Measurements from ENCODE around the gene FAM24B. TPM values are rescaled to one million over a fixed set of nuclear protein-coding genes. Genes with fewer than 3 reads are reported as not detected.

FAM24B gene
- total RNA-seq, 2 experiments from 2014 or later = 12.1 to 13.9 TPM

DNA sequence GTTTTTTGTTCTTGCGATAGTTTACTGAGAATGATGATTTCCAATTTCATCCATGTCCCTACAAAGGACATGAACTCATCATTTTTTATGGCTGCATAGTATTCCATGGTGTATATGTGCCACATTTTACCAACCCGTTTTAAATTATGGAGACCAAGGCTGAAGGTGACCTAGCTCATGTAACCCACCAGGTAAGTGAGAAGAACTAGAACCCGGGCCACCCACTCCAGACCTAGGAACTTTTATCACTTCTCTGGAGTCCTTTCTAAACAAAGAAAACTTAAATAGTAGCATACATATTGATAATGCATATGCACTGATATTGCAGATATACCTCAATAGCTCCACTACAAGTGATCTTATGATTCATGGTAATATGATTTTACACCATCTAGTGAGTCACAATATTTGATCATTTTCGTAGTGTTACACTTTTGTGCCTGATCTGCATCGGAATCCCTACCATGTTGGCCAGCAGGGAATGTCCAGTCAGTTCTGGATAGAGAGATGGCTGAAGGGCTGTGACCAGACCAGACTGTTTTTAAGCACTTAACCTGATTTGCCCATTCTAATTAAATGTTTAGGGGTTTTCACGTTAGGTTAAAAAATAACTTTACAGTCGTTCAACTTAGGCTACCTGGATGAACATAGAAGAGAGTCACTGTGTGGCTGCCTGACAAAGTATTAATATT is 49.0 kb downstream of the FAM24B start:
- CTCF ChIA-PET = no interaction called here
- H3K36me3 Mint-ChIP-seq (ENCODE audit: low read depth) = peaks cover 20% of the 10 kb centered on the region
- H3K4me1 Mint-ChIP-seq = no peaks in the 10 kb centered on the region
- no peaks in the 10 kb centered on the region for H3K9me3 Mint-ChIP-seq
- no peak for DNase-seq
- H3K4me3 Mint-ChIP-seq = no peak overlapping the region
- no peak overlapping the region for H3K27ac Mint-ChIP-seq
- peaks cover 3% of the 10 kb centered on the region for H3K27me3 Mint-ChIP-seq
- POLR2A ChIA-PET = no interaction called here

DNA sequence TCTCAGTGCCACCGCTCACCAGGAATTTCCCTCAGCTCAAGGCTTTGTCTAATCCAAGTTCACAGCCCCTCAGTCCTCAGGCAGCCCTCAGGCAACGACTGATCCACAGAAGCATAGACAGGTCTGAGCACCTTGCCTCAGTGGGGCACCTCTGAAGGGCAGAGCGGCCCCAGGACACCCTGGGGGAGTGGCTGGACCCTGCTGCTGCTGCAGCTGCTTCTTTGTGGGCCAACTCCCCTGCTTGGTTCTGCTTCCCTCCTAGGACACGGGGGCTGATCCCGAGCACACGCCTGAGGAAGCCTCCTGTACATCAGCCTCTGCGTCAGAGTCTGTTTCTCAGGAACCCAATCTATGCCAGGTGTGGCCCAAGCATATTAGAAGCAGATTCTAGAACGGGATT is 49.9 kb downstream of the FAM24B start:
- ChIA-PET POLR2A (no interaction called here), CTCF (no interaction called here)
- Mint-ChIP-seq H3K27me3 (peaks cover 9% of the 10 kb centered on the region), H3K27ac (no peak overlapping the region), H3K9me3 (no peaks in the 10 kb centered on the region), H3K4me1 (no peaks in the 10 kb centered on the region), H3K4me3 (no peak overlapping the region), H3K36me3 (ENCODE audit: low read depth) (peaks cover 16% of the 10 kb centered on the region)
- no peak for DNase-seq

DNA sequence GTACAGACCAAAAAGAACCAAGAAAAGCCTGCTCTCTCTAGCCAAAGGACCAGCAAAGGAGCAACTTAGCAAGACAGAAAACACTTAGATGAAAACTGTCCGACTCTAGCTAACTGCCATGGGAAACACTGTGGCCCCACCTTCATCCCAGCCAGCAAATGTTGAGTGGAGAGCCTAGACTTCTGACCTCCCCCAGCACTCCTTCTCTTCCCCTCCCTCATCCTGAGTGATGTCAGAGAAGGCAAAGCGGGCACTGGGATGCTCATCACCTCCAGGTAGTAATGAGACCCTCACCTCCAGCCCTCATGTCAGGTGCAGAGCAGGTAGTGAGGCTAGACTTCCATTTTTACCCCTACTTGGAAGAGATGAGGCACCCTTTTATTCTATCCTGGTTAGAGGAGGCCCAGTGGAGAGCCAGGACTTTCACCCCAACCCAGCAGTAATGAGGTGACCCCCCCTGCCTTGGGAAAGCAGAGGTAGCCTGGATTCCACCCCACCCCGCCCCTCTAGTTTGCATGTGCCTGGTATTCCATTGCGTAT is 50.6 kb downstream of the FAM24B start:
- peaks cover 14% of the 10 kb centered on the region for H3K36me3 Mint-ChIP-seq (ENCODE audit: low read depth)
- no peaks in the 10 kb centered on the region for H3K4me1 Mint-ChIP-seq
- no peak overlapping the region for H3K4me3 Mint-ChIP-seq
- DNase-seq = no peak
- H3K9me3 Mint-ChIP-seq = no peaks in the 10 kb centered on the region
- CTCF ChIA-PET = no interaction called here
- H3K27me3 Mint-ChIP-seq = peaks cover 9% of the 10 kb centered on the region
- no peak overlapping the region for H3K27ac Mint-ChIP-seq
- POLR2A ChIA-PET = no interaction called here

DNA sequence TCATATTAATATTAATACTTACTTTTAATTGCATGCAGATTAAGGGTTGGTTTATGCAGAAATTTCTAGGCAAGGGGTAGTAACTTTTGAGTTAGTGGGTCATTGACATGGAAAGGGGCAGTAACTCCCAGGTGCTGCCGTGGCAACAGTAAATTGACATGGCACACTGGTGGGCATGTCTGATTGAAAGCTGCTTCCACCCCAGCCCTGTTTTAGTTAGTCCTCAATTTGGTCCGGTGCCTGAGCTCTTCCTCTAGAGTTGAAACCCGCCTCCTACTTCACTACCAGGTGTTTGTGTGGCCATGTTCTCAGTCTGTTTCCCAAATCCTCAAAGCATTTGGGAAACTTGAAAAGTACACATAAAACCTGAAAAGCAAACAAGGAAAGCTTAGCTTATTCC is 52.1 kb downstream of the FAM24B start:
- Mint-ChIP-seq H3K36me3 (ENCODE audit: low read depth) (peaks cover 10% of the 10 kb centered on the region), H3K9me3 (no peaks in the 10 kb centered on the region), H3K27me3 (peaks cover 9% of the 10 kb centered on the region), H3K4me3 (no peak overlapping the region), H3K4me1 (no peaks in the 10 kb centered on the region), H3K27ac (no peak overlapping the region)
- POLR2A ChIA-PET = no interaction called here
- no peak for DNase-seq
- CTCF ChIA-PET = no interaction called here

DNA sequence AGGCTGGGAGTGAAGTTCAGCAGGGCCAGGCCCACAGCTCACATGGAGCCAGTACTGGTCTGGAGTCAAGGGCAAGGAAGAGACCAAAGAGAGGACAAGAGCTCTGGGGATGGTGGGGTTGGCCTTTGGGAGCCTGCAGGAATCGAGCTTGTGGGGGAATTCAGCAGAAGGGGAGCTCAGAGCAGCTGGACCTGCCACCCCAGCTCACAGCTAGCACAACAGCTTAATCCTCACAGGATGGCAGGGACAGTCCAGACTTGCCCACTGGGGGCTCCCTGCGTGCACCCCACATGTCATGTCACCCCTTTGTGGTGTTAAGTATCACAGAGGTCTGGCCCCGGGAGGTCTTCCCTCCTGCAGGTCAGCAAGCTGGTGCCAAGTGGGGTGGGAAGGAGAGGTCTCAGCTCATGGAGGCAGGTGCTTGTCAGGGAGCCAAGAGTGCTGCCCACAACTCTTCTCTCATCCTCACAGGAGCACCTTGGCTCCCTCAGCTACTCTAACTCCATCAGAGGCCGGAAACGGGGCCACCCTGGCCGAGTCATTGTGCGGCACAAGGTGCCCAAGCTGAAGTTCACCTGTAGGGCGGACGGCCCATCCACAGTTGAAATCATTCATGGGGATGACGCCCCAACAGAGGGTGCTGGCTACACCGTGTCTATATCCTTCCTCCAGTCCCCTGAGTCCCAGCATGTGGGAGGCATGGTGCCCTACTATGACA is 56.2 kb downstream of the FAM24B start:
- no peaks in the 10 kb centered on the region for H3K9me3 Mint-ChIP-seq
- H3K36me3 Mint-ChIP-seq (ENCODE audit: low read depth) = no peaks in the 10 kb centered on the region
- H3K27me3 Mint-ChIP-seq = peaks cover 20% of the 10 kb centered on the region
- CTCF ChIA-PET = no interaction called here
- POLR2A ChIA-PET = no interaction called here
- H3K27ac Mint-ChIP-seq = no peak overlapping the region
- DNase-seq = no peak
- H3K4me1 Mint-ChIP-seq = no peaks in the 10 kb centered on the region
- no peak overlapping the region for H3K4me3 Mint-ChIP-seq

DNA sequence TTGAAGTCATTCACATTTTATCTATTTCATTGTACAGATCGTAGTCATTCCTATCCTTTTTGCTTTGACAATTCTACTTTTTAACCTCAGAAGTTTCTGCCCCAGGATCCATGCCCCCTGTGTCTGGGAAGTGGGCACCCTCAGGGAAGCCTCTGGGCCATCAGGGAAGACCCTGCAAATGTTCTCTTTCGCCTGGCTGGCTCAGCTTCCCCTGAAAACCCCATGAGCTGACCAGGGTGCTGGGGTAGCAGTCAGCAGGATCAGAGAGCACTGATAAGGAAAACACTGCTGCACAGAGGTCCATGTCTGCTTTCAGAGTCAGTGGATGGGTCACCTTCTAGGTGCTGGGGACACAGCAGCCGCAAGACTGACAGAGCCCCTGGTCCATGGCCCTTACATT is 57.6 kb downstream of the FAM24B start:
- no peak for DNase-seq
- POLR2A ChIA-PET = no interaction called here
- Mint-ChIP-seq H3K27ac (no peak overlapping the region), H3K36me3 (ENCODE audit: low read depth) (no peaks in the 10 kb centered on the region), H3K4me1 (no peaks in the 10 kb centered on the region), H3K27me3 (peaks cover 28% of the 10 kb centered on the region), H3K9me3 (no peaks in the 10 kb centered on the region), H3K4me3 (no peak overlapping the region)
- CTCF ChIA-PET = no interaction called here

DNA sequence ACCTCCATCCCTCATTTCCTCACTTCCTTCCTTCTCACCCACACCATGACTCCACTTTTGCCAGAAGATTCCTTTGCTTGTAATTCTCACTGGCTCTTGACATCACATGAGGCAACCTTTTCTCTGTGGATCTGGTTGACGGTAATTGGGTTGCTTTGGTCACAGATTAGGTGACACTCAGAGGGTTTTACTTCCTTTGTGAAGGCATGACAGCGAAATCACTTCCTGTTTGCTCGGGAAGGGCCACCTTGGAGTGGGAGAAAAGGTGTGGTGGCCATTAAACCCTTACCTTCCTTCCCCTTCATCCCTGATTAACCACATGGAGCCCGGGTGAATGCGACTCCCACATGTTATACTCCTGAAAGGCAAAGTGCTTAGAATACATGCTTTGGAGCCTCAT is 63.9 kb downstream of the FAM24B start:
- Mint-ChIP-seq H3K4me1 (no peaks in the 10 kb centered on the region), H3K27ac (no peak overlapping the region), H3K27me3 (peaks cover 22% of the 10 kb centered on the region), H3K4me3 (no peak overlapping the region), H3K36me3 (ENCODE audit: low read depth) (no peaks in the 10 kb centered on the region), H3K9me3 (no peaks in the 10 kb centered on the region)
- no peak for DNase-seq
- ChIA-PET CTCF (no interaction called here), POLR2A (no interaction called here)

DNA sequence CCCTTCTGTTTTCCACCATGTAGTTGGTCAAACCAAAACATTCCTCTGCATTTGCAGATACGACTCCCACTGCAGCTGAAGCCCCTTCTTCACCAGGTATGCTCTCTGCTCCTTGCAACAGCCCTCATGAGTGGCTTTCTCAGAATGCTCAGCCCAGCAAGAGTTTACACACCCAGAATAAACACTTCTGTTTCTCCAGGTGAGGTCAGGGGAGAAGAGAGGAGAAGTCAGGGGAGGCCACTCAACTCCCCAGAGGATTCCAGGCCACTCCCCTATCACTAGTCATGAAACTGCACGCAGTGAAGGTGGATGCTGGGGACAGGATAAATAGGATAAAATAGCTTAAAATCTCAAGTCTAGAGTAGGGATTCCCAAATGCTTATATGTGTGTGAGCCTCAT is 64.9 kb downstream of the FAM24B start:
- no peak overlapping the region for H3K27ac Mint-ChIP-seq
- CTCF ChIA-PET = no interaction called here
- DNase-seq = no peak
- no peaks in the 10 kb centered on the region for H3K4me1 Mint-ChIP-seq
- H3K9me3 Mint-ChIP-seq = no peaks in the 10 kb centered on the region
- POLR2A ChIA-PET = no interaction called here
- H3K36me3 Mint-ChIP-seq (ENCODE audit: low read depth) = no peaks in the 10 kb centered on the region
- H3K4me3 Mint-ChIP-seq = no peak overlapping the region
- H3K27me3 Mint-ChIP-seq = peaks cover 17% of the 10 kb centered on the region

DNA sequence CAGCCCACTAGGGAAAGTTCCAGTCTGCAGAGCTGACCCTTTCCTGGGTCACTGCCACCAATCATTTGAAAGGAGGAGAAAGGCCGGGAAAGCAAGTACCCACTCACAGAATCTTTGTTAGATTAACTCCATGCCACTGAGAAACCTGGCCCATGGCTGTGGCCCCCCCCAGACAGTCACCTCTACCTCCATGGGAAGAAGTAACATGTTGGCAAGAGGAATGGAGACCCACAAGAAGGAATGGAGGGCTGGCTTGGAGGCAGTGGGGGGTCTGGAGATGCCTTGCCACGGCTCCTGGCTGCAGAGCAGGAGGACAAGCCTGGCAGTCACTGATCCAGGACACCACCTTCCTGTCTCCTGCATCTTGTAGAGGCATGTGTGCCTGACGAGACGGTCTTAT is 66.6 kb downstream of the FAM24B start:
- Mint-ChIP-seq H3K9me3 (no peaks in the 10 kb centered on the region), H3K4me1 (no peaks in the 10 kb centered on the region), H3K36me3 (ENCODE audit: low read depth) (no peaks in the 10 kb centered on the region), H3K4me3 (no peak overlapping the region), H3K27ac (no peak overlapping the region), H3K27me3 (peaks cover 6% of the 10 kb centered on the region)
- DNase-seq = no peak
- ChIA-PET CTCF (no interaction called here), POLR2A (no interaction called here)

DNA sequence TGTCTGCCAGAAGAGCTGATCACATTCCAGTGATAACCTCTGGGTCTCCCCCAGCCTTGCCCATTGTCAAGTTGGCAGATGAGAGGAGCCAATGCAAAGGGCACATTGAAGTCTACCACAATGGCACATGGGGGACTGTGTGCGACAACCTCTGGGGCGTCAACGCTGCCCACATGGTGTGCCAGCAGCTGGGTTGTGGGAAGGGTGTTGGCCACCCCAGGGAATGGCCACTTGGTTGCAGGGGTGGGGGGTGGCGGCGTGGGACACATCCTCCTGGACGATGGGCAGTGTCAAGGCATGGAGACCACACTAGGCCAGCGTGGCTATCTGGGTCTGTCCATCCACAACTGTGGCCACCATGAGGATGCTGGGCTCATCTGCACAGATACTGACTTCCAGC is 77.1 kb downstream of the FAM24B start:
- no peak for DNase-seq

More for the DNA sequence above, 77.1 kb downstream of the FAM24B start:
- H3K27ac Mint-ChIP-seq = no peak overlapping the region
- H3K4me3 Mint-ChIP-seq = no peak overlapping the region
- H3K9me3 Mint-ChIP-seq = no peaks in the 10 kb centered on the region
- H3K27me3 Mint-ChIP-seq = peaks cover 5% of the 10 kb centered on the region
- H3K4me1 Mint-ChIP-seq = no peaks in the 10 kb centered on the region
- CTCF ChIA-PET = no interaction called here
- no peaks in the 10 kb centered on the region for H3K36me3 Mint-ChIP-seq (ENCODE audit: low read depth)
- POLR2A ChIA-PET = no interaction called here

Other genes starting within 250 kb of the FAM24B start
- not detected for gene C10orf120, start 179.7 kb downstream of the FAM24B start, total RNA-seq
- 1 to 10 TPM; 2.4 to 3.4 TPM for gene CUZD1, start 33.7 kb downstream of the FAM24B start, total RNA-seq
- gene FAM24A, start 31.0 kb upstream of the FAM24B start, total RNA-seq = not detected
- 10 to 100 TPM; 12.7 to 16.0 TPM for gene C10orf88, start 74.6 kb upstream of the FAM24B start, total RNA-seq
- gene PSTK, start 100.8 kb upstream of the FAM24B start, total RNA-seq = 1 to 10 TPM; 2.6 to 3.7 TPM
- 10 to 100 TPM; 14.3 to 14.6 TPM for gene IKZF5, start 129.2 kb upstream of the FAM24B start, total RNA-seq
- 10 to 100 TPM; 21.4 to 25.1 TPM for gene ACADSB, start 129.4 kb upstream of the FAM24B start, total RNA-seq